Measurements from ENCODE around the gene FUT2.

- TF ChIP-seq FOXM1 (IDR thresholded peaks at IDR 0.05; ENCODE audit: borderline replicate concordance, low read depth) (no peak), RAD21 (IDR thresholded peaks at IDR 0.05; ENCODE audit: low read depth) (no peak), MAX (IDR thresholded peaks at IDR 0.05) (no peak), TEAD4 (IDR thresholded peaks at IDR 0.05) (no peak), TCF12 (IDR thresholded peaks at IDR 0.05; ENCODE audit: low read depth) (no peak), TAF1 (IDR thresholded peaks at IDR 0.05; ENCODE audit: low read depth) (no peak), CREB1 (IDR thresholded peaks at IDR 0.05; ENCODE audit: low read depth) (no peak), YY1 (IDR thresholded peaks at IDR 0.05; ENCODE audit: low read depth) (no peak), NFIC (IDR thresholded peaks at IDR 0.05) (no peak), REST (IDR thresholded peaks at IDR 0.05; ENCODE audit: low read depth) (no peak), EP300 (IDR thresholded peaks at IDR 0.05; ENCODE audit: borderline replicate concordance) (no peak)
Observed at GRCh38 chr19:48714759-48715675, 19.2 kb downstream of the FUT2 start.
